Fibroblast of the conjunctiva (primary cell): Measurements from ENCODE around the gene PDXP.
"Not testable (repeated sequence)": the region's sequence is repeated elsewhere in the genome, so short reads cannot be mapped to it uniquely, and the experiment has no call there.

Experiments
- DNase-seq: peaks from one replicate; pipeline ENCODE4 v3.0.0-alpha.2; 2010; ENCODE audit warnings: low read depth

Gene PDXP

GRCh38 chr22:37647928-37648327, 10.6 kb upstream of the PDXP start:
- no peak for DNase-seq

GRCh38 chr22:37650463-37651136, 7.9 kb upstream of the PDXP start:
- DNase-seq: no peak

DNA sequence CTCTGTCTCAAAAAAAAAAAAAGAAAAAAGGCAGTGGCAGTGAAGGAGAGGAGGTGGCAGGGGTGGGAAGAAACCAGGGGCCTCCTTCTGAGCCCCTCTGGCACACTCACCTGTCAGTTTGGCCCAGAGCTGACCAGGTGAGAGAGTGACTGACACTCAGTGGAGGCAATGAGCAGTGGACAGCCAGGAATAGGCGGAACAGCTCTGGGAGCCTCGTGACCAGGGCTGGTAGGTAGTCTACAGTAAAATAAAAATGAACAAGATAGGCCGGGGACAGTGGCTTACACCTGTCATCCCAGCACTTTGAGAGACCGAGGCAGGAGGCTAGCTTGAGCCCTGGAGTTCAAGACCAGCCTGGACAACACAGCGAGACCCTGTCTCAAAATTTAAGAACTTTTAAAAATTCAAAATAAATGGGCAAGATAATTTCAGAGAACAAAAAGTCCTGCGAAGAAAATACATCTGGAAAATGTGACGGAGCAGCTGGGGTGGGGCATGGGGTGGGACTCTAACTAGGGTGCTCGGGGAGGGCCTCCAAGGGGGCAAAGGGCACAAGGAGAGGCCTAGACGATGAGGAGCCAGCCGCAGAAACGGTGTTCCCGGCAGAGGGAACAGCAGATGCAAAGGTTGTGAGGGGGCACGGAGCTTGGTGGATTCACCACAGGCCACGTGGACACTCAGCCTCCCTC, 3.8 kb upstream of the PDXP start:
- DNase-seq: no peak

DNA sequence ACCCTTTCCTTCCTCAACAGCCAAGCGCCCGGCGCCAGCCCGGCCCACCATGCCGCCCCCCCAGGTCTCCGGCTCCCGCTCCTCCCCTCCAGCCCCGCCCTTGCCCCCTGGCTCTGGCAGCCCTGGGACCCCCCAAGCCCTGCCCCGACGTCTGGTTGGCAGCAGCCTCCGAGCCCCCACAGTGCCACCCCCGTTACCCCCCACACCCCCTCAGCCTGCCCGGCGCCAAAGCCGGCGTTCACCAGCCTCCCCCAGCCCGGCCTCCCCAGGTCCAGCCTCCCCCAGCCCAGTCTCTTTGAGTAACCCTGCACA, 3.3 kb upstream of the PDXP start:
- DNase-seq: no peak

DNA sequence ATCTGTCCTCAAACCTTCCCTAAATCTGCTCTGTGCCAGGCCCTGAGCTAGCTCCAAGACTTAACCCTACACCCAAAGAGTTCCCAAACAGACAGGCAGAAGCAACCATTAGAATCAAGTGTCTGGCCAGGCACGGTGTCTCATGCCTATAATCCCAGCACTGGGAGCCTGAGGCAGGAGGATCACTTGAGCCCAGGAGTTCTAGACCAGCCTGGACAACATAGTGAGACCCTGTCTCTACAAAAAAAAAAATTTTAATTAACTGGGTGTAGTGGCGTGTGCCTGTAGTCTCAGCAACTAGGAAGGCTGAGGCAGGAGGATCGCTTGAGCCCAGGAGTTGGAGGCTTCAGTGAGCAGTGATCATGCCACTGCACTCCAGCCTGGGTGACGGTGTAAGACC, 1.9 kb upstream of the PDXP start:
- not testable (repeated sequence) for DNase-seq

DNA sequence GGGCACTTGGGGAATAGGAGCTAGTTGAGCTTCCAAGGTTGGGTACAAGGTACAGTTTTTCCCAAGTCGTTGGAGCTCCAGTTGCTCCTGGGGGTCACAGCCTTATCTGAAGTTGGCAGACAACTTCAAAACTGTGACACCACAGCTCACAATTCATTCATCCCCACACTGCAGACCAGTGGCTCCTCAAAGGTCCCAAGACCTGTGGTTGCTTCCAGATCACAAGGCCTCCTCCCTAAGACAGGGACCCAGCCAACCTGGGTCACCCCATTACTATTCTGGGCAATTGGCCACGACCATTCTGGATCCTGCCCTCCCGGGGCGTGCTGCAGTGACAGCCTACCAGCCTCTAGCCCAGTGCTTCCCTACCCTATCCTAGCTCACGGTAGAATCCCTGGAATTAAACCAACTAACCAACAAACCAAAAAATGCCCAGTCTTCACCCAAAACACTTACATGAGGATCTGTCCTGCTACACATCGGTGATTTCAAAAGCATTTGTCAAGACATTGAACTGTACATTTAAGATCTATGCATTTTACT, 862 bp upstream of the PDXP start:
- DNase-seq: no peak

- no peak for DNase-seq
These were observed 758 bp downstream of the PDXP start for GRCh38 chr22:37659066-37659896.

DNA sequence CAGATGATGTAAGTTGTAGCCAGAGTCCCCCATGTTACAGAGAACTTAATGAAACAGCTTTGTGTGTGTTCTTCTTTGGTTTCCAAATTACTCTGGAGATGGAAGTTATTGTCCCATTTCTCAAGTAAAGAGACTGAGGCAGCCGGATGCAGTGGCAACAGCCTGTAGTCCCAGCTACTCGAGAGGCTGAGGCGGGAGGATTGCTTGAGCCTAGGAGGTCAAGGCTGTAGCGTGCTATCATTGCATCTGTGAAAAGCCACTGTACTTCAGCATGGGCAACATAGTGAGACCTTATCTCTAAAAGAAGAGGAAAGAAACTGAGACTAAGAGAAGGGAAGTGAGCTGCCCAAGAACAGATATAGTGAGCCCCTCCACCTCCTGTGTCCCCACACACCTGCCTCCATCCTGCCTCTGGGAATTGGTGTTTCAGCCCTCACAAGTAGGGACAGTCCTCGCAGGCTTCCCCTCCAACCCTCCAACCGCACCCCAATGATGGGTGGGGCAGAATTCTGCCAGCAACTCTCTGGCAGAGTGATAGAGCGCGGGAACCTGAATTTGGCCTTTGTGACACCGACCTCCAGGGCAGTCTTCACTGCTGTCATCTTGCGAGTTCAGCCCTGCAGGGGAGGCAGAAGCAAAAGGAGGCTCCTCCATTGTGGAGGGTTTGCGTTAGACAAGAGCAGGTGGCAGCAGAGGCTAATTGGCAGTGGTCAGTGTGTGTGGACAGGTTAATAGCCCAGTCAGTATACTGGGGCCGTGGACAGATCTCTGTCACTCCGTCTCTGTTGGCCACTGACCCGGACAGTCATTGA, 1.6 kb downstream of the PDXP start:
- no peak for DNase-seq

- DNase-seq: no peak
These were observed 2.2 kb downstream of the PDXP start for GRCh38 chr22:37660709-37661045.

DNA sequence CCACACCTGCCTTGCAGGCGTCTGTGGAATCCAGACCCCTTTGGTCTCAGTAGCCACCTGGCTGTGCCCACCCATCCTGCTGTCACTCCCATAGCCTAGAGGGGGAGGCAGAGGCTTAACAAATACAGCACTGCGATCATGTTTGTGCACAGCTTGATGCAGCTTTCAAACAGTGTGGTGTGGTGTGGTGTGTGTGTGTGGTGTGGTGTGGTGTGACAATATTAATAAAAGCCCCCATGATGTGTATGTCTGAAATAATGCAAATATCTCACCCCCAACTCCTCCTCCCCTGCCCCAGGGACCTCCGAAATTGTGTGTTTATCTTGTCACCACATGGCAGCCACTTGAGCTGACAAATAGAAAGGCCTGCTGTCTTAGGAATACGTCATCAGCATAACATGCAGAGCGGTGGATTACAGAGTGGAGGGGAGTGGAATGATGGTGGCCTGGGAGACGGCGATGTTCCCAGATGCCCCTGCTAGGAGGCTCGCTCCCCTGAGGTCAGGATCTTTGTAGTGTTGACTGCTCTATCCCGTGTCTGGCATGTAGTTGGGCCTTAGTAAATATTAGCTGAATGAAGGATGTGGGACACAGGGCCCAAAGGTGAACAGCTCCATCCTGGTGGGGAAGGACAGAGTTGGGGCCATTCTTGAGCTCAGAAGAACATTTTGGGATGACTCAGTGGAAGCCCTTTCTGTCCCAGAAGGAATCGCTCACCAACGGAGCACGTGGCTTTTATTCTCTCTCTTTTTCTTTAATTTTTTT, 2.8 kb downstream of the PDXP start:
- DNase-seq: no peak

DNA sequence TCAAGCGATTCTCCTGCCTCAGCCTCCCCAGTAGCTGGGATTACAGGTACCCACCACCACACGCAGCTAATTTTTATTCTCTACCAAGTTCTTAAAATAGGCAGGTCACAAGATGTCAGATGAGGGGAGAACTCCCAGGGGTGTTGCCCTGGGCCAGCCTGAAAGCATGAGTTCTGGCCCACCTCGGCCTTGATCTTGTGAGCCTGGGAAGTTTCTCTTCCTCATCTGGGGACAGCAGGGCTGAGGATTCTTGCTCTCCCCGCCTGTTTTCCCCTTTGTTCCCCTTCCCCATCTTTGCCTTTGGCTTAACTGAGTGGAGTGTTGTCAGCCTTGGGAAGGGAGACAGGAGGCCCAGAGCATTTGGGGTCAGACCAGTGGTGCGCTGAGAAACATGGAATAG, 3.5 kb downstream of the PDXP start:
- DNase-seq: no peak

- no peak for DNase-seq
These were observed 5.1 kb downstream of the PDXP start for GRCh38 chr22:37663521-37664140.

- no peak for DNase-seq
These were observed 6.0 kb downstream of the PDXP start for GRCh38 chr22:37664249-37665101.

DNA sequence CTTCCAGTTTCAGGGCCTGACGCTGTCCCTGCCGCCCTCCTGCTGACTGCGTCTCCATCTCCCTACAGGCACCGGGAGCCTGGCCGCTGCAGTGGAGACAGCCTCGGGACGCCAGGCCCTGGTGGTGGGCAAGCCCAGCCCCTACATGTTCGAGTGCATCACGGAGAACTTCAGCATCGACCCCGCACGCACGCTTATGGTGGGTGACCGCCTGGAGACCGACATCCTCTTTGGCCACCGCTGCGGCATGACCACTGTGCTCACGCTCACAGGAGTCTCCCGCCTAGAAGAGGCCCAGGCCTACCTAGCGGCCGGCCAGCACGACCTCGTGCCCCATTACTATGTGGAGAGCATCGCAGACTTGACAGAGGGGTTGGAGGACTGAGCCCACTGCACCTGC, 7.0 kb downstream of the PDXP start:
- DNase-seq: no peak

GRCh38 chr22:37669586-37669985, 11.1 kb downstream of the PDXP start:
- no peak for DNase-seq

DNA sequence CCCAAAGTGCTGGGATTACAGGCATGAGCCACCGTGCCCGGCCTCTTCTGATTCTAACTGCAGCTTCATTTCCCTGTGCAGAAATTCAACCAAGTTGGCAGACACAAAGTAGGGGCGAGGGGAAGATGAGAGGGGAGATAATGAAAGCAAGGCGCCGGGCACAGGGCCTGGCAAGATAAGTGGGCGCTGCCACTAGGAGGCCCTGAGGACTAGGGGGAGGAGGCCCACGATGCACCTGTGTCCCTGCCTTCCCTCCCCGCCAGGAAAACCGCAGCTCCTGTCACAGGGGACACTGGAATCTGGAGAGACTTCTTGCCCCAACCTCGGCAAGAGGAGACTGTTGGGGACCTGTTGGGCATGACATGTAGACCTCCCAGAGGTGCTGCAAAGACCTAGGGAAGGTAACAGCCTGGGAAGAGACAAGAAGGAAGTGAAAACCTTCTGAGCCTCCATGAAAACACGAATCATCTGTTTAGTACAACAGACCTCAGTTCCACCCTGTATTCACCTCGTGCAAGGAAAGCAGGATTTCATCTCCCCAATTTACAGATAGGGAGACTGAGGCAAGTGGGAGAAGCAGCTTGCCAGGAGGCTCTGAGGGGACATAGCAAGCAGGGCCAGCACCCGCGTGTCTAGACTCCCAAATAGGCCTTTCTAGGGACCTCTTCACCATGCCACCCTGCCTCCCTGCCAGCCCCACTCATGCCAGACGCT, 13.8 kb downstream of the PDXP start:
- DNase-seq: no peak

DNA sequence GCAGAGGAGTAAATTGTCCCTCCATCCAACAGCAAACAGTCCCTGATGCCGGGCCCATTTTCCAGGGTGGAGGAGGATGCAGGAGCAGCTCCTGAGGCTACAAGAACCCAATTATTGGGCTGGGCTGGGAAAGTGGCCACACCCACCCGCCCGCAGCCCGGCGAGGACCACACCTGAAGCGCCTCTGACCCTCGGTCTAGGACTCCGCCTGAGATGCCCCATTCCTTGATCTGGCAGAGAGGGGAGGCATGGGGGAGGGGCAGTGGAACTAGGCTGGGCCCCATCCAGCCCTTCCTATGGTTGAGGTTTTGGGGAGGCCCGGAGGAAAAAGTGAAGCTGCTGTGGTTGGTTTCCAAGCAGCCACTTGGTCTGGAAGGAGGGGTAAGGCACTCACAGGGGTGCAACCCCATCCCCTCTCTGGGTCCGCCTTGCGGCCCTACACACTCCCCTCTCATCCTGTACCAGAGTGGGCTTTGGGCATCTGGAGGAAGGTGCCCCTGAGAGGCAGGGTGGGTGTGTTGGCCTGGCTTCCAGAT, 14.5 kb downstream of the PDXP start:
- DNase-seq: no peak

GRCh38 chr22:37674248-37674647, 15.7 kb downstream of the PDXP start:
- no peak for DNase-seq
